GM20000 (cell line): ENCODE measurements around the gene SLC25A45.

ENCODE experiments used
- DNase-seq: peaks from one replicate; pipeline ENCODE4 v3.0.0; 2012; ENCODE audit warnings: low spot score
- CTCF ChIP-seq: IDR thresholded peaks from 2 replicates; pipeline ENCODE4 v1.5.1; 2012; ENCODE audit warnings: mild to moderate bottlenecking, control low read depth; ENCODE audit errors: extremely low read depth, missing control alignments

SLC25A45 gene

GRCh38 chr11:65357856-65358356, 24.5 kb downstream of the SLC25A45 start:
- TF ChIP-seq CTCF: no peak
- DNase-seq: no peak

GRCh38 chr11:65356394-65356972, 26.0 kb downstream of the SLC25A45 start:
- TF ChIP-seq CTCF: no peak
- no peak for DNase-seq

GRCh38 chr11:65355776-65356393, 26.6 kb downstream of the SLC25A45 start:
- no peak for TF ChIP-seq CTCF
- no peak for DNase-seq

GRCh38 chr11:65355013-65355775, 27.3 kb downstream of the SLC25A45 start:
- peak; percentile 76 for DNase-seq
- TF ChIP-seq CTCF: no peak

- no peak for TF ChIP-seq CTCF
- DNase-seq: peak; percentile 99
These were observed 28.0 kb downstream of the SLC25A45 start, which contains the start of gene TIGD3 for GRCh38 chr11:65354265-65355012. Gene TIGD3, plus strand, starts transcription at chr11:65354751. Its CDS starts 1,058 bp downstream, at chr11:65355809.

- no peak for TF ChIP-seq CTCF
- DNase-seq: no peak
These were observed 28.6 kb downstream of the SLC25A45 start for GRCh38 chr11:65353900-65354264.
